GM12875 (cell line): ENCODE data around the gene OSMR.
"Not testable (repeated sequence)": the region's sequence is repeated elsewhere in the genome, so short reads cannot be mapped to it uniquely, and the experiment has no call there.

Experiments
- H3K4me3 ChIP-seq: one replicate; pipeline ENCODE4 v1.5.1; 2011; ENCODE audit warnings: low read depth, low read length, control low read depth
- TF ChIP-seq, protein P1 (sequence below): IDR thresholded peaks from 2 replicates; pipeline ENCODE4 v1.5.1; 2011; ENCODE audit warnings: low read depth, mild to moderate bottlenecking, control low read depth, inconsistent platforms, low read length, moderate library complexity, borderline replicate concordance; ENCODE audit not compliant: insufficient read depth

Gene OSMR

DNA sequence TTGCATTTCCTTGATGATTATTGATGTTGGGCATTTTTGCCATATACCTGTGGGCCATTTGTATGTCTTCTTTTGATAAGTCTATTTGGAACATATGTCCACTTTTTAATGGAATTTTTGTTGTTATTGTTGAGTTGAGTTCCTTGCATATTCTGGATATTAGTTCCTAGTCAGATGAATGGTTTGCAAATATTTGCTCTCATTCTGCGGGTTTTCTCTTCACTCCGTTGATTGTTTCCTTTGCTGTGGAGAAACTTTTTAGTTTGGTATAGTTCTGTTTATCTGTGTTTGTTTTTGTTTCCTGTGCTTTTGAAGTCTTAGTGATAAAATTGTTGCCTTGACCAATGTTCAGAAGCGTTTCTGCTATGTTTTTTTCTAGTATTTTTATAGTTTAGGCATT, 13.0 kb downstream of the OSMR start:
- TF ChIP-seq, protein P1, sequence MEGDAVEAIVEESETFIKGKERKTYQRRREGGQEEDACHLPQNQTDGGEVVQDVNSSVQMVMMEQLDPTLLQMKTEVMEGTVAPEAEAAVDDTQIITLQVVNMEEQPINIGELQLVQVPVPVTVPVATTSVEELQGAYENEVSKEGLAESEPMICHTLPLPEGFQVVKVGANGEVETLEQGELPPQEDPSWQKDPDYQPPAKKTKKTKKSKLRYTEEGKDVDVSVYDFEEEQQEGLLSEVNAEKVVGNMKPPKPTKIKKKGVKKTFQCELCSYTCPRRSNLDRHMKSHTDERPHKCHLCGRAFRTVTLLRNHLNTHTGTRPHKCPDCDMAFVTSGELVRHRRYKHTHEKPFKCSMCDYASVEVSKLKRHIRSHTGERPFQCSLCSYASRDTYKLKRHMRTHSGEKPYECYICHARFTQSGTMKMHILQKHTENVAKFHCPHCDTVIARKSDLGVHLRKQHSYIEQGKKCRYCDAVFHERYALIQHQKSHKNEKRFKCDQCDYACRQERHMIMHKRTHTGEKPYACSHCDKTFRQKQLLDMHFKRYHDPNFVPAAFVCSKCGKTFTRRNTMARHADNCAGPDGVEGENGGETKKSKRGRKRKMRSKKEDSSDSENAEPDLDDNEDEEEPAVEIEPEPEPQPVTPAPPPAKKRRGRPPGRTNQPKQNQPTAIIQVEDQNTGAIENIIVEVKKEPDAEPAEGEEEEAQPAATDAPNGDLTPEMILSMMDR = no peak
- H3K4me3 ChIP-seq = no peak overlapping the region

DNA sequence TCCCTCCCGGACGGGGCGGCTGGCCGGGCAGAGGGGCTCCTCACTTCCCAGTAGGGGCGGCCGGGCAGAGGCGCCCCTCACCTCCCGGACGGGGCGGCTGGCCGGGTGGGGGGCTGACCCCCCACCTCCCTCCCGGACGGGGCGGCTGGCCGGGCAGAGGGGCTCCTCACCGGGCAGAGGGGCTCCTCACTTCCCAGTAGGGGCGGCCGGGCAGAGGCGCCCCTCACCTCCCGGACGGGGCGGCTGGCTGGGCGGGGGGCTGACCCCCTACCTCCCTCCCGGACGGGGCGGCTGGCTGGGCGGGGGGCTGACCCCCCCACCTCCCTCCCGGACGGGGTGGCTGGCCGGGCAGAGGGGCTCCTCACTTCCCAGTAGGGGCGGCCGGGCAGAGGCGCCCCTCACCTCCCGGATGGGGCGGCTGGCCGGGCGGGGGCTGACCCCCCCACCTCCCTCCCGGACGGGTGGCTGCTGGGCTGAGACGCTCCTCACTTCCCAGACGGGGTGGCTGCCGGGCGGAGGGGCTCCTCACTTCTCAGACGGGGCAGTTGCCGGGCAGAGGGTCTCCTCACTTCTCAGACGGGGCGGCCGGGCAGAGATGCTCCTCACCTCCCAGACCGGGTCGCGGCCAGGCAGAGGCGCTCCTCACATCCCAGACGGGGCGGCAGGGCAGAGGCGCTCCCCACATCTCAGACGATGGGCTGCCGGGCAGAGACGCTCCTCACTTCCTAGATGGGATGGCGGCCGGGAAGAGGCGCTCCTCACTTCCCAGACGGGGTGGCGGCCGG, 16.4 kb downstream of the OSMR start:
- not testable (repeated sequence) for H3K4me3 ChIP-seq

DNA sequence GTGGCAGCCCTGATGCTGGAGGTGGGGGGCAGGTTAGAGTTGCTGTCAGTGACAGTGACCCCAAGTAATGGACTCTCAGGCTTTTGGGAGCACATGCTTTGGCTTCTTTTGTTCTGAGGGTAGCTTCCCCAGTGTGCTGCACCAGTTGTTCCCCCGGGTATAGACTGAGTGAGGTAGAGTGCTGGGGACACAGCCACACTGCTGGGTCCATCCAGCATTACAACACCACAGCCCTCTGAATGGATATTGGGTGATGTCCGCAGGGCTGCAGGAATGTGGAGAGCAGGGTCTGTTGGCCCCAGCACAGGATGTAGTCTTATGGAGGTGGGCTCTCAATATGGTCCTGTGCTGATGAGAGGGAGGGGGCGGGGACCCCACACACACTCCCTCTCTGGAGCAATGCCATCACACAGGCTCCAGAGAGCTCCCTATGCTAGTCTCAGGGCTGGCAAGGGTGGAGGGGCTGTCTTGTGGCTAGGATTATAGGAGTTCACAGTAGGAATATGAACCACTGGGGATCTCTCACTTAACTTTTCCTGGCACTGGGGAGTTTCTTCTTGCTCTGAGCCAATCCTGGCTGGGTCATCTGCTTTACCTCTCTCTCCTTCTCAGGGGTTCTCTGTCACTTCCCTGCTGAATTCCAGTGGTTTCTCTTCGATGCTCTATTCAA, 20.7 kb downstream of the OSMR start:
- H3K4me3 ChIP-seq = no peak overlapping the region
- TF ChIP-seq, protein P1 = no peak

DNA sequence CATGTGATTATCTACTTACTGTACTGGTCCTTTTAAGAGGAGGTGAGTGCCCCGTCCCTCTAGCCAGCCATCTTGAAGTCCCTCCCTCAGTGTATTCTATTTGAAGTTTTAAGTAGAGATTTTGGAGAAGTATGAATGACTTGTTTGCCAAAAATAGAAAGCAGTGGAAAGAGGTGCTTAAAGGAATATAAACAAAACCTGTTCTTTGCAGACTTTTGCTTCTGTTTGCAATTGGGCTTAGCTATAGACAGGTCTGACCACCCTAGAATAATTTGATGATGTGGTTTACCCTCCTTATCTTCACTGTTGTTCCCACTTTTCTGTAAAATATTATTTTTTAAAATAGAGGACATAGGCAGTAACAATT, 21.2 kb downstream of the OSMR start:
- TF ChIP-seq, protein P1 = no peak
- H3K4me3 ChIP-seq = no peak overlapping the region

DNA sequence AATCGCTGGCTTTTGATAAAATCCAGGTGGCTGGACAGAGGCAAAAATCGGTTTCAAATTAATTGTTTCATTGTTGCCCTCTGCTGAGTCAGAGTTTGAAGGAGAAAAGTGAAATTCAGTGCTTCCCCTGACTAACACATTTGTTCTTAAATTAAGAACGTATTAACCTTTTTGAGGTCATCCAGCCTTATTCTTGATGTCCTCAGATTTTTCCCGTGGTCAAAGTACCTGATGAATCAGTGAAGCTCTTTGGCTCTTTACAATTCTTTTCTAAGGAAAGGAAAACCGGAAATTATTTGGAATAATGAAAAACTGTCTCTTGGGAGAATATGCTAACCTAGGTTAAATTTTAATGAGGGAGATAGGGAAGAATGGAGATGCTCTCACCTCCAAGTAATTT, 21.6 kb downstream of the OSMR start:
- no peak overlapping the region for H3K4me3 ChIP-seq
- TF ChIP-seq, protein P1 = no peak

DNA sequence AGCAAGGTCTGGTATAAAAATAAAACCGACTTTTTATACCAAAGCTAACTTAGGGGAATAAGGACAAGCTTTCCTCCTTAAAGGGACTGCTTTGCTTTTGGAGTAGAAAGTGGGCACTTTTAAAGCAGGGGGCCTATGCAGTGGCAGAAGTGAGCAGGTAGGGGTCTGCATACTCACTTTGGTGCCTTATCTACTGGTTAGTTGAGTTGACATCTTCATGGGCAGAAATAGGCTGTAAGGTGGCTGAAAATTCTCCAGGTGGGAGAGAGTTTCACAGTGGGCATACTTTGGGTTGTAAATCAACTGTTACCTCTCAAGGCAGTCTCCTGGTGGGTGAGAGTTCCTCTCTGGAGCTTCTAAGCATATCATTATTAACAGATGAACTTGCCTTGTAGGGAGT, 24.8 kb downstream of the OSMR start:
- no peak overlapping the region for H3K4me3 ChIP-seq
- TF ChIP-seq, protein P1 = no peak

DNA sequence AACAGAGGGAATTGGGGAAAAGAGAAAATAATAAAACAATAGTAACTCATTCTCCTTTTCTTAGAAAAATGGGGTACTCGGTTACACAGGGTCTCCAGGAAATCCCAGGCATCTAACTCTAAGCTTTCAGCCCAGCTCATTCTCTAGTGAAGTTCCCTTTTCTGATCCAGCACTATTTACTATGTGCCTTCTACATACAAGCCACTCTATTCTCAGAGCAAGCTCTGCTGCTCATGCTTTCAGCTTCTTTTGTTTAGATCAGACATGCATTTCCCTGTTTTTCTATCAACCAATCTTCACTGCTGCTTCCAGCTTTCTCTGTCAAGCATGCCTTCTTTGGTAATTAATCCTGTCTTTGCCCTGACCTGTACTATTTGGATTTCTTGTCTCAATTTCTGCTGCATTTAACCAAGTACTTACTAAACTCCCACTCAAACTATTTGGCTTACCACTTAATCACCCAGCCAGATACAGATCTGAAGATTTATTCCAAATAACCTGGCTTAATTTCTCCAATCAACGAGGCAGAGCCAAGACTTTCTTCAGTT, 25.3 kb downstream of the OSMR start:
- TF ChIP-seq, protein P1 = no peak

More for the DNA sequence above, 25.3 kb downstream of the OSMR start:
- H3K4me3 ChIP-seq = no peak overlapping the region
